HAP-1 (cell line): Measurements from ENCODE around the gene ZRANB1.
A peak's percentile ranks its signal among the peaks of the same experiment; 100 is the strongest.

Experiments used
- DNase-seq, 2 experiments: peaks; one replicate each; pipeline ENCODE4 v3.0.0-alpha.2; 2016 to 2020; ENCODE audit warnings: low spot score in 2 of 2
- H3K27me3 ChIP-seq: fragments of 250-450 bp; sonication (Bioruptor Pico); 2 replicates; pipeline ENCODE4 v1.5.1; 2020; ENCODE audit warnings: low read depth, mild to moderate bottlenecking, moderate library complexity
- H3K36me3 ChIP-seq: fragments of 250-450 bp; sonication (Bioruptor Pico); replicated peaks from 2 replicates; pipeline ENCODE4 v1.5.1; 2020; ENCODE audit warnings: mild to moderate bottlenecking
- H3K4me1 ChIP-seq: fragments of 250-450 bp; sonication (Bioruptor Pico); 2 replicates; pipeline ENCODE4 v1.5.1; 2020; ENCODE audit warnings: mild to moderate bottlenecking
- H3K4me3 ChIP-seq: fragments of 250-450 bp; sonication (Bioruptor Pico); 2 replicates; pipeline ENCODE4 v1.5.1; 2020; ENCODE audit warnings: mild to moderate bottlenecking, moderate library complexity
- H3K9me3 ChIP-seq: fragments of 250-450 bp; sonication (Bioruptor Pico); 2 replicates; pipeline ENCODE4 v1.5.1; 2020; ENCODE audit warnings: mild to moderate bottlenecking, moderate library complexity
- in situ Hi-C: fragments of 300-500 bp; cut with MboI; formaldehyde crosslinking; loops from 3 replicates; pipeline ENCODE4 v1.14.3; 2020; ENCODE audit warnings: low sequenced_read_pairs, inconsistent platforms, mixed read lengths

Gene ZRANB1

GRCh38 chr10:125003146-125003900, 61.4 kb downstream of the ZRANB1 start:
- peak in 1 of 2 experiments; percentile 11 for DNase-seq
- H3K27me3 ChIP-seq = no peaks in the 10 kb centered on the region
- in situ Hi-C loops = no loop called here
- H3K36me3 ChIP-seq = peaks cover 33% of the 10 kb centered on the region
- H3K4me1 ChIP-seq = no peaks in the 10 kb centered on the region
- no peak overlapping the region for H3K4me3 ChIP-seq
- no peaks in the 10 kb centered on the region for H3K9me3 ChIP-seq

- DNase-seq = peak in 1 of 2 experiments; percentile 5
- Histone ChIP-seq H3K4me3 (no peak overlapping the region), H3K9me3 (no peaks in the 10 kb centered on the region), H3K4me1 (no peaks in the 10 kb centered on the region), H3K27me3 (no peaks in the 10 kb centered on the region), H3K36me3 (peaks cover 28% of the 10 kb centered on the region)
- in situ Hi-C loops = no loop called here
Measured at GRCh38 chr10:125003901-125004467, 62.1 kb downstream of the ZRANB1 start.

- Histone ChIP-seq H3K4me3 (no peak overlapping the region), H3K9me3 (no peaks in the 10 kb centered on the region), H3K4me1 (no peaks in the 10 kb centered on the region), H3K36me3 (peaks cover 24% of the 10 kb centered on the region), H3K27me3 (no peaks in the 10 kb centered on the region)
- peak in 1 of 2 experiments; percentile 6 for DNase-seq
- in situ Hi-C loops = no loop called here
Measured at GRCh38 chr10:125004571-125005311, 62.8 kb downstream of the ZRANB1 start.

GRCh38 chr10:125005312-125006187, 63.6 kb downstream of the ZRANB1 start:
- no peak for DNase-seq
- no peak overlapping the region for H3K4me3 ChIP-seq
- in situ Hi-C loops = no loop called here
- H3K4me1 ChIP-seq = no peaks in the 10 kb centered on the region
- peaks cover 16% of the 10 kb centered on the region for H3K36me3 ChIP-seq
- no peaks in the 10 kb centered on the region for H3K9me3 ChIP-seq
- no peaks in the 10 kb centered on the region for H3K27me3 ChIP-seq

GRCh38 chr10:125006188-125006680, 64.3 kb downstream of the ZRANB1 start:
- in situ Hi-C loops = no loop called here
- no peaks in the 10 kb centered on the region for H3K27me3 ChIP-seq
- no peak overlapping the region for H3K4me3 ChIP-seq
- H3K4me1 ChIP-seq = no peaks in the 10 kb centered on the region
- no peaks in the 10 kb centered on the region for H3K9me3 ChIP-seq
- DNase-seq = no peak
- peaks cover 9% of the 10 kb centered on the region; the same call in 1 of the 2 replicates for H3K36me3 ChIP-seq

GRCh38 chr10:125006921-125007426, 65.1 kb downstream of the ZRANB1 start:
- Histone ChIP-seq H3K36me3 (peaks cover 9% of the 10 kb centered on the region; the same call in 1 of the 2 replicates), H3K27me3 (no peaks in the 10 kb centered on the region), H3K4me3 (no peak overlapping the region), H3K9me3 (no peaks in the 10 kb centered on the region), H3K4me1 (no peaks in the 10 kb centered on the region)
- DNase-seq = no peak
- in situ Hi-C loops = no loop called here

- no peaks in the 10 kb centered on the region for H3K9me3 ChIP-seq
- no peaks in the 10 kb centered on the region for H3K27me3 ChIP-seq
- no peak for DNase-seq
- in situ Hi-C loops = no loop called here
- no peaks in the 10 kb centered on the region for H3K4me1 ChIP-seq
- peaks cover 7% of the 10 kb centered on the region; the same call in 1 of the 2 replicates for H3K36me3 ChIP-seq
- no peak overlapping the region for H3K4me3 ChIP-seq
Measured at GRCh38 chr10:125007436-125007835, 65.5 kb downstream of the ZRANB1 start.

GRCh38 chr10:125008689-125009638, 67.0 kb downstream of the ZRANB1 start:
- Histone ChIP-seq H3K36me3 (no peaks in the 10 kb centered on the region; the same call in 1 of the 2 replicates), H3K4me1 (no peaks in the 10 kb centered on the region), H3K27me3 (no peaks in the 10 kb centered on the region), H3K9me3 (no peaks in the 10 kb centered on the region), H3K4me3 (no peak overlapping the region)
- in situ Hi-C loops = no loop called here
- no peak for DNase-seq

GRCh38 chr10:125009661-125010161, 67.8 kb downstream of the ZRANB1 start:
- Histone ChIP-seq H3K9me3 (no peaks in the 10 kb centered on the region), H3K36me3 (no peaks in the 10 kb centered on the region; the same call in 1 of the 2 replicates), H3K4me3 (no peak overlapping the region), H3K27me3 (no peaks in the 10 kb centered on the region), H3K4me1 (no peaks in the 10 kb centered on the region)
- no peak for DNase-seq
- in situ Hi-C loops = no loop called here

GRCh38 chr10:125010362-125010761, 68.4 kb downstream of the ZRANB1 start:
- in situ Hi-C loops = no loop called here
- Histone ChIP-seq H3K4me3 (no peak overlapping the region), H3K4me1 (no peaks in the 10 kb centered on the region), H3K9me3 (no peaks in the 10 kb centered on the region), H3K36me3 (no peaks in the 10 kb centered on the region; the same call in 1 of the 2 replicates), H3K27me3 (no peaks in the 10 kb centered on the region)
- DNase-seq = no peak

- H3K27me3 ChIP-seq = no peaks in the 10 kb centered on the region
- no peak overlapping the region for H3K4me3 ChIP-seq
- H3K4me1 ChIP-seq = no peaks in the 10 kb centered on the region
- H3K36me3 ChIP-seq = no peaks in the 10 kb centered on the region
- no peak for DNase-seq
- in situ Hi-C loops = no loop called here
- H3K9me3 ChIP-seq = no peaks in the 10 kb centered on the region
Measured at GRCh38 chr10:125011171-125011925, 69.4 kb downstream of the ZRANB1 start.
